HG02852 (cell line): Measurements from ENCODE around the gene SUCO.
"Not testable (repeated sequence)": the region's sequence is repeated elsewhere in the genome, so short reads cannot be mapped to it uniquely, and the experiment has no call there.

Experiments
- ATAC-seq: cut with Tn5 transposase; IDR thresholded peaks from one replicate; pipeline ENCODE4 v1.9.1; 2021; ENCODE audit warnings: mild to moderate bottlenecking, moderate library complexity; ENCODE audit not compliant: unreplicated experiment

SUCO gene

GRCh38 chr1:172559572-172560210 lies 26.7 kb downstream of the SUCO start:
- no peak for ATAC-seq

- no peak for ATAC-seq
These were observed 28.3 kb downstream of the SUCO start for GRCh38 chr1:172561252-172561651.

- ATAC-seq, result no peak
These were observed 33.4 kb downstream of the SUCO start for GRCh38 chr1:172566196-172566997.

- ATAC-seq, result no peak
These were observed 34.8 kb downstream of the SUCO start for GRCh38 chr1:172567720-172568119.

GRCh38 chr1:172574080-172574479 lies 41.1 kb downstream of the SUCO start:
- ATAC-seq, result no peak

- no peak for ATAC-seq
These were observed 45.6 kb downstream of the SUCO start for GRCh38 chr1:172578586-172578985.

GRCh38 chr1:172581273-172581672 lies 48.3 kb downstream of the SUCO start:
- no peak for ATAC-seq

GRCh38 chr1:172581779-172582178 lies 48.8 kb downstream of the SUCO start:
- no peak for ATAC-seq

- ATAC-seq, result no peak
These were observed 49.9 kb downstream of the SUCO start for GRCh38 chr1:172582889-172583288.

GRCh38 chr1:172585348-172585747 lies 52.4 kb downstream of the SUCO start:
- ATAC-seq, result no peak

- ATAC-seq, result no peak
These were observed 52.9 kb downstream of the SUCO start for GRCh38 chr1:172585861-172586260.

GRCh38 chr1:172588296-172589291 lies 55.6 kb downstream of the SUCO start:
- ATAC-seq, result peak; percentile 70

- ATAC-seq, result no peak
These were observed 56.6 kb downstream of the SUCO start for GRCh38 chr1:172589553-172589952.

- ATAC-seq, result not testable (repeated sequence)
These were observed 58.5 kb downstream of the SUCO start for GRCh38 chr1:172591429-172591828.

GRCh38 chr1:172595066-172595465 lies 62.1 kb downstream of the SUCO start:
- not testable (repeated sequence) for ATAC-seq

- ATAC-seq, result not testable (repeated sequence)
These were observed 63.8 kb downstream of the SUCO start for GRCh38 chr1:172596782-172597181.

GRCh38 chr1:172599912-172600311 lies 67.0 kb downstream of the SUCO start:
- no peak for ATAC-seq

- ATAC-seq, result no peak
These were observed 67.7 kb downstream of the SUCO start for GRCh38 chr1:172600615-172601014.

GRCh38 chr1:172601046-172601630 lies 68.2 kb downstream of the SUCO start:
- no peak for ATAC-seq

- ATAC-seq, result no peak
These were observed 69.8 kb downstream of the SUCO start for GRCh38 chr1:172602706-172603105.

GRCh38 chr1:172603816-172604215 lies 70.9 kb downstream of the SUCO start:
- ATAC-seq, result no peak
